HG02759 (cell line): ENCODE measurements around the gene NCKAP5.
"Not testable (repeated sequence)": the region's sequence is repeated elsewhere in the genome, so short reads cannot be mapped to it uniquely, and the experiment has no call there.

Experiments
- ATAC-seq: cut with Tn5 transposase; IDR thresholded peaks from one replicate; pipeline ENCODE4 v1.9.1; 2021; ENCODE audit warnings: mild to moderate bottlenecking, moderate library complexity; ENCODE audit not compliant: unreplicated experiment

NCKAP5 gene

DNA sequence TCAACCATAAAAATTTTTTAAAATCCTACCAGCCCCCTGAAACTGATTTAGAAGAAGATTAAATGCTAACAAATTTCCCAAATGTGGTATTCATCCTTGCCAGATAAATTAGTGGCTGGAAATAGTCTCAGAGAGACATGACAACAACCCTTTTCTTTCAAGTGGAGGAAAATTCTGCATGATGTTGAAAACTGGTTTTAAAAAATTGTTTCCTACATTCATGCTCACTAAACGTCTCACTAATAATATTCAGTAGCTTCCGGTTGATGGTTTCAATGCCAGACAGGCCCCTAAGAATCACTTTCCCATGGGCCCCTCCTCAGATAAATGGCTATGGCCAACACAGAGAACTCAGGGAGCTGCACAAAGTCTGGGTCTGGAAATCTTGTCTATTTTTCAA lies 43.2 kb downstream of the NCKAP5 start:
- no peak for ATAC-seq

DNA sequence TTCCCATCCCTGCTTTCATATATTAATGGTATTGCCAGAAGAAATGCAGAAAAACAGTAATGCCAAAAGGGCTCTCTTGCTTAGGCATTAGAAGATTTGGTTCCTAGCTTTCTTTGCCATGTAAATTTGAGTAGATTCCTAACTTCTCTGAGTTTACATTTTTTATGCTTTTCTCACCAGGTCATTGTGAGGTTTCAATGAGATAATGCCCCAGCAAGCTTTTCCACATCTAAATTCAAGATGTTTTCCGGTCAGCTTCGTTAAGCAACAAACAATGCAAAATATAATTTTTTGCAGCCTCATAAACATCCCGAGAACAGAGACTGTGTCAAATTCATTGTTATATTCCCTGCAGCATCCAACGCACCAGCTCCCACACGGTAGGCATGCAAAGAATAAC lies 44.9 kb downstream of the NCKAP5 start:
- no peak for ATAC-seq

DNA sequence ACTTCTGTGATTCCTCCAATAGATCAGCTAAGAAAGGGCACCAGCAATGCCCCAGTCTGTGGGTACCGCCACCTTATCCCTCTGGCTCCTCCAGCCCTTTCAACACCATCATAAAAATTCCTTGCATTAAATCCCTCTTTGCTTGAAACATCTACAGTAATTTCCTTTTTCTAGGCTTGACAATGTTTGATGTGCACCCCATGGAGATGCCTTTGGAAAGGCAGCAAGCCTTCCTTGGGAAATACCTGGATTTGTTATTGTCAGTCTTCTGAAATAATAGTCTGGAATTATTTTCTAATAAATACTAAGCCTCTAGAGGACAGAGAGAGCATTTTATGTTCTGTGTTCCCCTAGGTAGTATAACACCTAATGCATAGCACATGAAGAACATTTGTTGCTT lies 46.1 kb downstream of the NCKAP5 start:
- no peak for ATAC-seq

DNA sequence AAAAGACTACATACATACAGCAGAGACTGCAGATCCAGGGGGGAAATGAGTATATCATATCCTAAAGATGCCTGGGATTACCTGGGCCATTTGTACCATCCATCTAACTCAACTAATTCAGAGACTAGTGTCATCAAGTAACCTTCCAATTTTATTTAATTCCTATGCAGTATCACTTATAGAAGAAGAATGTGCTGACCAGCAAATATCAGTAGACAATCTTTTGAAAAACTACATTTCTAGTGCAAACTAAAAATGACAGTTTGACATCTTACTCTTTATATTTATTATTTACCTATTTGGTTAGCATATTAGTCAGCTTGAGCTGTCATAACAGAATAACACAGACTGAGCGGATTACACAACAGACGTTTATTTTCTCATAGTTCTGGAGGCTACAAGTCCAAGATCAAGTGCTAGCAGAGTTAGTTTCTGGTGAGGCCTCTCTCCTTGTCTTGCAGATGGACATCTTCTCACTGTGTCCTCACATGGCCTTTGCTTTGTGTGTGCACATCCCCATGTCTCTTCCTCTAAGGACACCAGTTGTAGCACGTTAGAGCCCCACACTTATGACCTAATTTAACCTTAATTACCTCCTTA lies 47.0 kb downstream of the NCKAP5 start:
- no peak for ATAC-seq

DNA sequence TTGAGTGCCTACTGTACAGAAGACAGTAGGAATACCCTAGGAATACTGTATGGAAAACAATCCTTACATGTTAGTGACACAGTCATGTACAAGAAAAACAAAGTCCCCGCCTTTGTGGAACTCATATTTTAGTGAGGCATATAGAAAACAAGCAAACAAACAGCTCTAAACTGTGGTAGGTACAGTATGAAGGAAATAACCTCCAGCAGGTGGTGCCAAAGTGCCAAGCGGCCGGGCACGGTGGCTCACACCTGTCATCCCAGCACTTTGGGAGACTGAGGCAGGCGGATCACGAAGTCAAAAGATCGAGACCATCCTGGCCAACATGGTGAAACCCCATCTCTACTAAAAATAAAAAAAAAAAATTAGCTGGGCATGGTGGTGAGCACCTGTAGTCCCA lies 48.6 kb downstream of the NCKAP5 start:
- not testable (repeated sequence) for ATAC-seq

DNA sequence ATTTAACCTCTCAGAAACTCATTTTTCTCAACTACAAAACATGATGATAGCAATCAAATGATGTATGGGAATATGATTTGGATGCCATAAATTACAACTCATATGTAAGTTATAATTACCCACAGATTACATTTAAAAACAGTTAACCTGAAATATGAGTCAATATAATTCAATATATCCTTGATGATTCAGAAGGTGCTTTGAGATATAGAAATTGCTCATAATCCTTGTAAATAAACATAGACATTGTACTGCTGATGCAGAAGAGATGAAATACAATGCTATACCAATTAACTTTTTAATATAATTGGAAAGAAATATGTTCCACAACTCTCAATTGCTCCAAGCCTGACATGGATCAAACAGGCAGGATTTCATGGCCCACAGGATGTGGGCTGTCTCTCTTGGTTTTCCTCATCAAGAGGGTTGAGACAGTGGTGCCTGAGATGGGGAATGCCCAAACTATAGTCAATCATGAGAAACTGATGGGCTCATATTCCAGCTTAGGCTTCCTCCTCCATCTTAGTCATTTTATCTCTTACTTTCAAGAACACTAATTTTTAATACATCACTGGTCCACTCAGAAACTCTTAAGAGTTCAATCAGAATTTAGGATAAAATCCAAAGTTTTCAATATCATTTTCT lies 49.4 kb downstream of the NCKAP5 start:
- ATAC-seq, result peak; percentile 59

DNA sequence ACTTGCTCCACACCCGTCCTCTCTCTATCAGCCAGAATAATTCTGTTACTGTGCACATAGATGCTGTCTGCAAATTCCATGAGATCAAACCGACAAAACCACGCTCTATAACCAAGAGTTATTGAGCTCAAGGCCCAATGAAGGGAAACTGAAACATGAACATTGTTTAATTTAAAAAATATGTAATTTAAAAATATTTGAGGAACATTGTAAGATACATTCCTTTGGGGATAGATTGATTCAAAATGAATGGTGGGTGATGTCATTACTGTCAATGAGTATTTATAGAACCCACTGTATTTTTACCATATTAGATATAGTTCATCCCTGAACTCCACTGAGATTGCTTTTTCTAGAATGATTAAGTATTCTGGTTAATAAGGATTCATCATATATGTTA lies 50.4 kb downstream of the NCKAP5 start:
- no peak for ATAC-seq

DNA sequence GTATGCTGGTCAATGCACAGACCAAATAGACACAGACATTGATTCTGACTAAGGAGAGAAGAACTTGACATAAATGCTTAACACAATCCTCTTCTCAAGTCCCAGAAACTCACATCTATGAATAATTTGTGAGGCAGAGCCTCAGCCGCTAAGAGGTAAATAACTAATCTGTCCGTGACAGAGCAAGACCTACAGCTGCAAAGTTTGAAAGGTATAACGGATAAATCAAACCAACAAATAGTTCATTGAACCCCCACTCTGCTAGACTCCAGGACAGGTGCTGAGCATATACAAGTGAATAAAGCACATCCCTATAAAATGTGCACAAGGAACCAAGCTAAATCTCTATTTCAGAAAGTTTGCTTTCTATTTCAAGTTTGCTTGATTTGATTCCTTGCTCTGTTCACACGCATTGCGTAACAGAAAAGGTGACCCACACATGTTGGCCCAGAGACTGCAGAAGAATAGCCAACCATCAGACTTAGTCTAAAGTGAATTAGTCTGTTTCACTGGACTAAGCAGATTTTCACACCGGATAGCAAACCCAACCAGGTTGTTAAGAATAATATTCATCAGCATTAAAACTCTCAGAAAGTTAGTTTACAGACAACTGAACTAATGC lies 51.7 kb downstream of the NCKAP5 start:
- no peak for ATAC-seq

DNA sequence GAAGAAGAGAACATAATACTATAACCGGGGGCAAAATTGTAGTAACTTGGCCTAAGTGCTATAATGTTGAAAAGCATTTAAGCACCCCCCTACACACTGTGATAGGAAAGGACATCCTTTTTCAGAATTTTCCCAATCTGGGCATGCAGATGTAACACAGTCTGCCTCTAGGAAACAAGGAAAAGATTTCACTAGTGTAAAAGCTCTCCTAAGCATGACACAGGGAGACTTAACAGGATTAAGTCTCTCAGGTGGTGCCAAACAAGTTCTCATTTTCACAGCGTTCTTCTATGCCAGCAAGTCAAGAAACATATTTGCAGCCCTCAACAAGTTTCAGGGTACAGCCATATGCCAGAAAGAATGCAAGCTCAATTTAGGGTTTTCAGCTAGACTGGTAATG lies 53.0 kb downstream of the NCKAP5 start:
- no peak for ATAC-seq

DNA sequence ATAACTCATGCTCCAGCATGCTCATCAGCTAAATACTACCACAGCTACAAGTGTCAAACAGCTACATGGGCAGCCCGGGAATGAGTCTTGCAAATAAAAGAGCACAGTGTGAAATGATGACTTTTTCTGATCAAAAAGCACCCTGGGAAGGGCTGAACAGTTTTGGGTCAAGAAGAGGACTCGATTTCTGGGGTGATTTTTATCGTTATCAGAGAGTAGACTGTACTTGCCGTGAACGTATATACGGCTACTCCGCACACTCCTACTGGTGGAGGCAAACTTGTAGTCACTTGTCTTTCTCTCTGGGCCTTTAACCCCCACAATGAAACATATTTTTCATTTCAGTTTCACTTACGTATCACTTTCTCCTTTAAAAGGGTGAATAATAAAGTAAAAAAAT lies 54.4 kb downstream of the NCKAP5 start:
- ATAC-seq, result no peak

DNA sequence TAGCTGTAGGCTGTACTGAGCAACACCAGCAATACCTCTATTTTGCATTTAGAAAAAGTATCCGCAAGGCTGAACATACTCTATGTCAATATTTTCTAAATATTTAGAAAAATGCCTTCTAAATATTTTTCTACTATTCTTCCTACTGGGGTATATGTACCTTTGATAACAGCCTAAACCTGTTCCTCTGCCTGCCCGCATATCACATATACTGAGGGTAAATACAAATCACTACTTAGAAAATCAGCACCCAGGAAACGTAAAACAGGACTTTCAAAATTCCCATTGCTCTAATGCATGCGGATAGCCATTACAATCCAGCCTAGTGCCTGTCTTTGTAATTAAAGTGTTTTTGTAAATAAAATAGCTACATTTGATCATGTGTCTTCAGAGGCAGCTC lies 56.1 kb downstream of the NCKAP5 start:
- no peak for ATAC-seq

DNA sequence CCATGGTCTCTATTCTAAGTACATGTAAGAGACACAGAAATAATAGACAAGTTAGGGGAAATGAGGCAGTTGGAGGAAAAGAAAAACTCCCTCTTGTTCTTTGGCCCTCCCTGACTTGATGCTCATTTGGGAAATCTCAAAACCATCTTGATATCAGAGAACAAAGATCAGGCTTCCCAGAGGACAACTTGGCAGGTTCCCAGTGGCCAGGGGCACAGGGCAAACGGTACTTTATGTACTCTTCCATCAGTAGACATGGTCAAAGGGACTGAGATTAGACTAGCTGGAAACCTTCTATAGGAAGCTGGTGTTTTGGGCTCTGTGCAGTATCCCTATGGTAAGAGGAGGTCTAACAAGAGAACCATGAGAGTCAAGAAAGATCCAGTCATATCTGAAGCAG lies 56.6 kb downstream of the NCKAP5 start:
- no peak for ATAC-seq

DNA sequence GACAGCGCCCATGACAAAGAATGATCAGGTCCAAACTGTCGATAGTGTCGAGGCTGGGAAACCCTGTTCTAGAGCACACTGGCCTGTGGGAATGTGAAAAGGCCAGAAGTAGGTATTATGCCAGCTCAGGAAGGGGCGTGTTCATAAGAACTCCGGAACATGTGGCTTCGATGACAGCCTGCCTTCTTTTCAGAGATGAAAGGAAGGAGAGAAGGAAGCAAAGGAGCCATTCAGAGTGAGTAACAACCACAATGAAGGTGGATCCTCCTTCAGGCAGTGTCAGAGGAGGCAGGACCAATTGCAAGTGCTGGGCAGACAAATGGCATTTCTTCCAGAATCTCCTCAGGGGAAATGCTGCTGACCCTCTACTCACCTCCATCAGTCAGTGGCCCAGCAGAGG lies 58.5 kb downstream of the NCKAP5 start:
- ATAC-seq, result no peak

DNA sequence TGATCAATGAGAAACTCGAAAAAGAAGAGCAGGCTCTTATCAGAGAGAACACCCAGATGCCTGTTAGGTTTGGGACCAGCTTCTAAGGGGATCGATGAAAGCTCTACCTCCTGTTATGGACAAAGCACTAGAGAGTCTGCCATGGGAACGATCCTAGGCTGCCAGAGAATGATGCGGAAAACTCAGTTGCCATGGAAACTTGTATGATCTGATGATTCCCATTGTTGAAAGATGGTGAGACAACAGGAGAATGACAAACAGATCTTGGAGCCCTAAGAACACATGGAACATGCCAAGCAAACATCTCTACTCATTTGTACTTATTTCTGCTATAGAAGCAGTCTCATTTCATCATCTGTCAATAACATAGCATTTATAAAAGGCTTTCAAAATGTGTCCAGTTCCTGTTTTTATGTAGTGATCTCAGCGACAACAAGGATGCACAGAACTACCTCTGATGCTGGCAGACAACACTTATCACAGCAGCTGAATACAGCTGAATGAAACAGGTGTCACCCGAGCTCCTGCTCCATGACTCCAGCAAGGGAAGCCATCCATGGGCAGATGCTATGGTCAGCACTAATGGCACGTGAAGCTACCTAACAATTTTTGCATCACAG lies 59.6 kb downstream of the NCKAP5 start:
- ATAC-seq, result no peak

DNA sequence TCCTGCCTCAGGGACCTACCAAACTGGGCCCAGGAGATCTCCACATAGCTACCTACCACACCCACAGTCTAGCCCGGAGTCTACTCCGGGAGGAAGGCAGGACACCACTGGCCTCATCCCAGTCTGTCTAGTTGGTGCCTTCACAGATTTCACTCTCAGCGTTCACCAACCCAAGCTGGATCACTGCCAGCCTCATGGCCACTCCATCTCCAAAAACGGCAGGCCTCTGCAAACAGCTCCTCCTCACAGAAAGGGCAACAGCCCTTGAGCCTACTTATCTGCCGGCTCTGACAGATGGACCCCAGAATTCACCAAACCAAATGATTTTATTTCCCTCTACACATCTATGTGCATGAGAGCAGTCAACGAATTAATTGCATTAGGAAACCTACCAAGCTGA lies 61.3 kb downstream of the NCKAP5 start:
- ATAC-seq, result no peak

DNA sequence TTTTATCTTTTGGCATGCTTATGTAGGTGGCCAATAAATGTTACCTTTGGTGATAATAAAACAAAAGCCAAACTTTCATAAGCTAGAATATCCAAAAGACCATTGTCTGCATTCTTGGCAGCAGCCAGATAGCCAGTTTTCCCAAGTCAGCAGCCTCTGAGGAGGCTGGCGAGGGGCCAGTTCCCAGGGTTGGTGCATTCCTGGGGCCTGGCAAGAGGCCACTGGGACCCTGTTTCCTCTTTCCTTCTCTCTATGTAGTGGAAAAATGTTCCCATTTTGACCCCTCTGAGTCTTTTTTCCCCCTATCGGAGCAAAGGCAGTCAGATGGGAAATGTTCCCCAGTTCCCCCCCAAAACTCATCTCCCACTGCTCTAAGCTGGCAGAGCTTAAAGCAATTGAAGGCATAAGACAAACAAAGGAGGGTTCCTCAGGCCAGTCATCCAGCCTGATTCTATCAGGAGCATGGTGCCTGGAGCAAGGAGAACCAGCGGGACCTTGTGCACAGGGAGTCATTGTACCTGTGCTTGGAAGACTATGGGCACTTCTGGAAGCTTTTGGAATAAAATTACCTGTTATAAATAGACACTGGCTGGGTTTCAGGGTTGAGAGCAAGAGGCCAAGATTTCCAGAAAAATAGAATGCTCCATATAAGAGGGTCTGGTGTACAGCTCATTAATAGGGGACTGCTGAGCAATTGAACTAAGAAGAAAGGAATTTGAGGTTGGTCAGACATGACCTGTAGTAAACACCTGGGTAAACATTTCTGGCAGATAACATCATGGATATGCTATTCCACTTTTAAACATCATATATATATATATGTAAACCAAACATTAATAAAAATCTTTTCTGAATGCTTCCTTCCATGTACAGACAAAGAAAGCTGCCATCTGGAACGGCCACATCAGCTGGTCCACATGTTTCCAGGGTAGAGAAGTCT lies 63.4 kb downstream of the NCKAP5 start:
- no peak for ATAC-seq

DNA sequence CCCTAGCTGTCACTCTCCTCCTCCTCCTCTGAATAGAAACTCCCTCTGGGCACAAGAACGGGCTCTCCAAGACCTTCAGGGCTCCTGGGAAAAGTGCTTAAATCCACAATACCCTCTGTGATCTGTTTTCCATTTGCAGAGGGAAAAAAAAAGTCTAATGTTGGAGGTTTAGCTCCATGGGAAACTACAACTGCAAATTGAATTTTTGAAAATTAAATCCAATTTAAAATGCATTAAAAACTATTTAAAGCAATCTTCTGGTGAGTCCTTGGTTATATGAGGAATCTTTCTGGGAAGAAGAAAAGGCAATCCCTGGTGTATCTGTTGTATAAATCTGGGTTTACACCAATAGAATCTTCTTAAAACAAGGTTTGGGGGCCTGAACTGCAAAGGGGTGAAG lies 64.3 kb downstream of the NCKAP5 start:
- ATAC-seq, result no peak

DNA sequence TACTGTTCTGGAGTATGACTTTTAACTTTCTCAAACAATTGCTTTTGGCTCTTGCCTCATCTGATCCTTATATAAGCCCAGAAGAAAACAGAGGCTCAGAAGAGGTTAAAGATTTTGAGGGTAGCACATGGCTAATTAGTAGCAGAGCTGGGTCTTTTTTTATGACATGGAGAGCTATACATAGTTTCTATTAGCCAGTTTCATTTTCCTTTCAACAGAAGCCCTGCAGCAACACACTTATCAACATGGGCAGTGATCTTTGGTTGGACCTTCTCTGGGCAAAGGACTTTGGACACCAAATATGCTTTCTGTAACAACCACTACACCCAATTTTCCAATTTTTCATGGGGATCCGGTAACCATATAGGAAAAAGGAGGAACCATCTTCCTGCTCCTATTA lies 64.9 kb downstream of the NCKAP5 start:
- ATAC-seq, result peak; percentile 69

DNA sequence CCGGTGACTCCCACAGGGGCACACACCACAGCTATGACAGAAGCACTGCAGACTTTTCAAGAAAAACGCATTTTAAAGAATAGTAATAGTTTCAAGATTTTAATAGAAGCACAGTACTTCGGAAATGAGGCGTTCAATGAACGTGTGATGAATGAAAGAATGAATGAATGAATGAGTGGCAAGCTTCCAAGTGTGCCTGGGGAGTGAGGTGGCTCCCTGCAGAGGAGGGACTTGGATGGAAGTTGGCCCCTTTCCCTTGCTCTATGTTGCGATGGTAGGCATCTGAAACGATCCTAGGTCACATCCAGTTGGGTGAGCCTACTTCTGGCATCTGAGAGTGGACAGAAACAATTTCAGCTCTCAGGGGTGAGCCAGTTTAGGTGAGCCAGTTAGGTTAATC lies 65.6 kb downstream of the NCKAP5 start:
- ATAC-seq, result no peak

DNA sequence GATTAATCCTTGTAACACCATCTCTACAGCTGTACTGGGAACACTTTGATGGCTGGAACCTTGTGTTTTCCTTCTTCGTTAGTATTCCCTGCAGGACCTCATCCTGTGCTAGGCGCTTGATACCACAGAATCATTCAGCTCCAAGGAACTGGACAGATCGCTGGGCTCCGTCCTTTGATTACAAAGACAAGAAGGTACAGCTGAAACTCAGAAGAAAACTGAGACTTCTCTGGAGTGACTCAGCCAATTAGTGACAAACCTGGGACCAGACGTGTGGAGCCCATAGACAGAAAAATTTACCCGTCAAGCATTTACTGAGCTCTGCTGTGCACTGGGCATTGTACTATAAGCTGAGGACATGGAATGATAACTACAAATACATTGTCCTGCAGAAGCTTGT lies 67.3 kb downstream of the NCKAP5 start:
- no peak for ATAC-seq
